ENCODE results near the gene PACRG. TPM values are rescaled to one million over a fixed set of nuclear protein-coding genes. Genes with fewer than 3 reads are reported as not detected.
A peak's percentile ranks its signal among the peaks of the same experiment; 100 is the strongest.

PACRG gene
- total and polyA plus RNA-seq, 2 of the 4 experiments (the other 2 are of a cell fraction): not detected

DNA sequence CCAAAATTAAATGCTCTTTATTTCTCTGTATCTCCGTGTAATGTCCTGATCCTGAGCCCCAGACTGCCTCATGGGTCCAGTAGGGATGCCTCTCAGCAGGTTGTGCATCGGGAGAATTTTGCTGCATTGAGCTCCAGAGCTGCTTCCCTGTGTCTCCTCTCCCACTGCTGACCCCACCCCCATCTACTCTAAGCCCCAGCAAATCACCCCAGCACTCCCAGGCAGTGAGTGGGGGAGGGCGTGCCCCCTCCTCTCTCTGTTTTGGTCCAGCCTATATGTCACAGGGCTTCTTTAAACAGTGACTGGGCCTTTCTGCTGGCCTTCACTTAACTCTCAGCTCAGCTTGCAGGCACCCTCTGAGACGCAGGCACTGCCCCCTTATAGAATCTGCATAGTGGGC, 458.0 kb downstream of the PACRG start:
- in situ Hi-C loops (cut with MboI; ENCODE audit: low sequenced_read_pairs) (no loop called here), intact Hi-C loops (cut with micrococcal nuclease) (no loop called here), dilution Hi-C loops (cut with HindIII; ENCODE audit: low sequenced_read_pairs, unreplicated experiment) (no loop called here)
- Histone ChIP-seq H4K5ac (ENCODE audit: low read depth, low read length) (no peak overlapping the region), H2BK15ac (ENCODE audit: low read depth, low read length) (no peak overlapping the region), H2BK20ac (ENCODE audit: low read depth, low read length) (no peak overlapping the region), H3K9me1 (ENCODE audit: insufficient read depth, low read length) (no peaks in the 10 kb centered on the region), H3K9ac (ENCODE audit: low read depth, low read length) (no peak overlapping the region), H3K4me1 (ENCODE audit: control insufficient read depth, insufficient read depth, low read length) (no peaks in the 10 kb centered on the region), H3K9me3 (ENCODE audit: control insufficient read depth, insufficient read depth, low read length) (peaks cover 25% of the 10 kb centered on the region), H4K91ac (ENCODE audit: insufficient read depth, low read depth, low read length) (no peak overlapping the region), H2BK120ac (ENCODE audit: low read depth, low read length) (no peak overlapping the region), H3K79me1 (ENCODE audit: low read depth in 1 of 2, low read length in 2 of 2) (no peaks in the 10 kb centered on the region), H3K56ac (ENCODE audit: extremely low read depth, insufficient read depth, low read length) (no peak overlapping the region), H3K18ac (ENCODE audit: low read depth, low read length) (no peak overlapping the region), H3K14ac (replicated peaks; ENCODE audit: low read depth, low read length) (no peak overlapping the region), H2AFZ (replicated peaks; ENCODE audit: low read length, poor library complexity) (no peak overlapping the region), H3K4me3 (ENCODE audit: insufficient read depth, low read depth, low read length) (no peak overlapping the region), H3K23ac (ENCODE audit: low read depth, low read length) (no peak overlapping the region), H3K4ac (ENCODE audit: low read depth, low read length) (no peak overlapping the region), H3K36me3 (ENCODE audit: control insufficient read depth, insufficient read depth, low read length) (no peaks in the 10 kb centered on the region), H4K8ac (ENCODE audit: low read depth in 2 of 2, low read length in 2 of 2) (no peak overlapping the region), H2AK9ac (replicated peaks; ENCODE audit: low read depth, low read length, poor library complexity) (peak overlapping the region; percentile 55), H4K20me1 (ENCODE audit: insufficient read depth, low read length) (no peaks in the 10 kb centered on the region), H3K27ac (ENCODE audit: insufficient read depth, low read length) (no peak overlapping the region), H3K27me3 (ENCODE audit: control insufficient read depth, insufficient read depth, low read length) (no peaks in the 10 kb centered on the region), H2AK5ac (ENCODE audit: low read depth, low read length) (no peak overlapping the region), H3K4me2 (ENCODE audit: low read depth, low read length) (no peak overlapping the region), H2BK5ac (ENCODE audit: low read depth, low read length, poor library complexity, severe bottlenecking) (no peak overlapping the region)
- ATAC-seq (ENCODE audit: low read depth) (no peak), DNase-seq (no peak)
- WGBS, 2 experiments (ENCODE audit: extremely low coverage in 2 of 2, insufficient read length in 1 of 2): no CpG with 5 or more reads among the region's 4 CpGs
- POLR2A ChIA-PET (ENCODE audit: unreplicated experiment): interaction anchor here (0.6 kb wide), 1 partner anchor 226 kb away, joined by 13 read pairs; no protein-coding TSS in a partner anchor
- CTCF ChIA-PET: no interaction called here
- BruUV-seq (replicated peaks): no TSS peak
- TF ChIP-seq CHD1 (IDR thresholded peaks at IDR 0.05; ENCODE audit: low read depth, low read length) (no peak), ELK1 (IDR thresholded peaks at IDR 0.05; ENCODE audit: borderline replicate concordance, low read depth, low read length) (no peak), CEBPB (IDR thresholded peaks at IDR 0.05; ENCODE audit: low read depth, low read length) (no peak), POLR2A (IDR thresholded peaks at IDR 0.05; ENCODE audit: low read depth, low read length) (no peak), MAZ (IDR thresholded peaks at IDR 0.05; ENCODE audit: borderline replicate concordance, low read depth, low read length) (no peak), NFE2L2 (IDR thresholded peaks at IDR 0.05; ENCODE audit: low read depth, low read length) (no peak), BHLHE40 (IDR thresholded peaks at IDR 0.05; ENCODE audit: low read depth, low read length) (no peak), SMC3 (IDR thresholded peaks at IDR 0.05; ENCODE audit: low read depth, low read length) (no peak), RAD21 (IDR thresholded peaks at IDR 0.05; ENCODE audit: low read length) (no peak), MXI1 (IDR thresholded peaks at IDR 0.05; ENCODE audit: borderline replicate concordance, low read depth, low read length) (no peak), FOS (IDR thresholded peaks at IDR 0.05; ENCODE audit: low read depth, low read length) (no peak), RFX5 (IDR thresholded peaks at IDR 0.05; ENCODE audit: low read depth, low read length) (no peak)
- TF ChIP-seq, protein P1, sequence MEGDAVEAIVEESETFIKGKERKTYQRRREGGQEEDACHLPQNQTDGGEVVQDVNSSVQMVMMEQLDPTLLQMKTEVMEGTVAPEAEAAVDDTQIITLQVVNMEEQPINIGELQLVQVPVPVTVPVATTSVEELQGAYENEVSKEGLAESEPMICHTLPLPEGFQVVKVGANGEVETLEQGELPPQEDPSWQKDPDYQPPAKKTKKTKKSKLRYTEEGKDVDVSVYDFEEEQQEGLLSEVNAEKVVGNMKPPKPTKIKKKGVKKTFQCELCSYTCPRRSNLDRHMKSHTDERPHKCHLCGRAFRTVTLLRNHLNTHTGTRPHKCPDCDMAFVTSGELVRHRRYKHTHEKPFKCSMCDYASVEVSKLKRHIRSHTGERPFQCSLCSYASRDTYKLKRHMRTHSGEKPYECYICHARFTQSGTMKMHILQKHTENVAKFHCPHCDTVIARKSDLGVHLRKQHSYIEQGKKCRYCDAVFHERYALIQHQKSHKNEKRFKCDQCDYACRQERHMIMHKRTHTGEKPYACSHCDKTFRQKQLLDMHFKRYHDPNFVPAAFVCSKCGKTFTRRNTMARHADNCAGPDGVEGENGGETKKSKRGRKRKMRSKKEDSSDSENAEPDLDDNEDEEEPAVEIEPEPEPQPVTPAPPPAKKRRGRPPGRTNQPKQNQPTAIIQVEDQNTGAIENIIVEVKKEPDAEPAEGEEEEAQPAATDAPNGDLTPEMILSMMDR (conservative IDR thresholded peaks at IDR 0.05; ENCODE audit: low read depth, low read length): no peak
